ENCODE measurements around the gene WARS2. TPM values are rescaled to one million over a fixed set of nuclear protein-coding genes. Genes with fewer than 3 reads are reported as not detected.

WARS2 gene
- total RNA-seq, 6 experiments from 2014 or later = 4.3 to 8.7 (median 6.2) TPM

DNA sequence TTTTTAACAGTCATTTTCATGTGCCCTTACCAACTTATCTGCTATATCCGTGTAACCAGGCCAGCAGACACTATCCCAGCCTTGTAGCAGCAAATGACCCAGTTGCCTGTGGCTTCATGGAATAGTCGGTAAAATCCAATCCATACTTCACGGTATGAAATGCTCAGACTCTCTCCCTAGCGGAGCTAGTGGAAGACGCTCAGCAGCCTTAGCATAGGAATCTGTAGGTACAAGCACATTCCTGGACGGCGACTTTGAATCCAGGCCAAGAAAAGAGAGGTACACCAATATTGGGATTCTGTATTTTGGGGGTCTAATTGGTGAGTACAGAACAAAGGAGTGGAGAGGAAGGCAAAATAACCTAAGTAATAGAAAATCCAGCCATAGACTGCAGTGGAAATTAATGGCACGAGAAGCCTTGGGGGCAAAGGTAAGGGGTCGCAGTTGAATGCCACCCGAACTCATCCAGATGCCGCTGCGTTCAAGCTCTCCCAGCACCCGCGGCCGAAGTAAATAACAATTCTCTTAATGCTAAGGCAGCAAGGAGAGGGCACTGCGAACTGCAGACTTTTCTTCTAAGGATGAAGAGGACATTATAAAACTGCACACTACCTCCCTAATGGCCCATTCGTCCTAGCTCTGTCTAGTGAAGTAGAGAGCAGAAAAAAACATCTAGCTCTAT is 134.6 kb downstream of the WARS2 start:
- H3K36me3 ChIP-seq = no peaks in the 10 kb centered on the region
- WGBS (ENCODE audit: insufficient coverage, low coverage, low lambda C conversion rate, missing lambda C conversion rate) = 8% methylated on average over 14 of the region's 17 CpGs
- no peak overlapping the region for H3K27ac ChIP-seq
- peaks cover 0 to 19% (median 2%) of the 10 kb centered on the region in 4 donors for H3K4me1 ChIP-seq
- peaks cover 12 to 40% of the 10 kb centered on the region in 2 donors for H3K27me3 ChIP-seq
- no peaks in the 10 kb centered on the region for H3K9me3 ChIP-seq
- ATAC-seq = no peak
- intact Hi-C loops (cut with DNase I) = no loop called here
- TF ChIP-seq, protein P1, sequence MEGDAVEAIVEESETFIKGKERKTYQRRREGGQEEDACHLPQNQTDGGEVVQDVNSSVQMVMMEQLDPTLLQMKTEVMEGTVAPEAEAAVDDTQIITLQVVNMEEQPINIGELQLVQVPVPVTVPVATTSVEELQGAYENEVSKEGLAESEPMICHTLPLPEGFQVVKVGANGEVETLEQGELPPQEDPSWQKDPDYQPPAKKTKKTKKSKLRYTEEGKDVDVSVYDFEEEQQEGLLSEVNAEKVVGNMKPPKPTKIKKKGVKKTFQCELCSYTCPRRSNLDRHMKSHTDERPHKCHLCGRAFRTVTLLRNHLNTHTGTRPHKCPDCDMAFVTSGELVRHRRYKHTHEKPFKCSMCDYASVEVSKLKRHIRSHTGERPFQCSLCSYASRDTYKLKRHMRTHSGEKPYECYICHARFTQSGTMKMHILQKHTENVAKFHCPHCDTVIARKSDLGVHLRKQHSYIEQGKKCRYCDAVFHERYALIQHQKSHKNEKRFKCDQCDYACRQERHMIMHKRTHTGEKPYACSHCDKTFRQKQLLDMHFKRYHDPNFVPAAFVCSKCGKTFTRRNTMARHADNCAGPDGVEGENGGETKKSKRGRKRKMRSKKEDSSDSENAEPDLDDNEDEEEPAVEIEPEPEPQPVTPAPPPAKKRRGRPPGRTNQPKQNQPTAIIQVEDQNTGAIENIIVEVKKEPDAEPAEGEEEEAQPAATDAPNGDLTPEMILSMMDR (IDR thresholded peaks at IDR 0.05) = no peak
- no peak for TF ChIP-seq POLR2A (IDR thresholded peaks at IDR 0.05)
- no peak for DNase-seq
- H3K4me3 ChIP-seq = no peak overlapping the region

DNA sequence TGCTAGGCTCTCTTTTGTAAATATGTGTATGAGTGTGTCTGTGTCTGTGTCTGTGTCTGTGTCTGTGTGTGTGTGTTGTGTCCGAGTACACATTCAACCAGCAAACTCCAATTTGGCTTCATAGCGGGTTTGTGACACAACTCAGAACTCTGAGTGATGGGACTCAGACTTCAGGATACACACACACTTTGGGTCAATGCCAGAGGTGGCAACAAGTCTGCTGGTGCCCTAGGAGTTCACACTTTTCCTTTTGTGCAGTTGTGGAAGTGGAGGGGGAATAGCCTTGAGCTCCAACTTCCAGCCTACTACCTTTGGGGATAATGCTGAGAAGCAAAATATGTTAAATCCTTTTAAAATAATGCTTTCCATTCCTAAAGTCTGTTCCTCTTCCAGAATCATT is 135.7 kb downstream of the WARS2 start:
- H3K27me3 ChIP-seq = peaks cover 12 to 50% of the 10 kb centered on the region in 2 donors
- H3K27ac ChIP-seq = no peak overlapping the region
- no peak for ATAC-seq
- no peaks in the 10 kb centered on the region for H3K36me3 ChIP-seq
- intact Hi-C loops (cut with DNase I) = no loop called here
- H3K4me3 ChIP-seq = no peak overlapping the region
- whole genome bisulfite sequencing (ENCODE audit: insufficient coverage, low coverage, low lambda C conversion rate, missing lambda C conversion rate) = 43% methylated on average over 1 of the region's 2 CpGs
- TF ChIP-seq, protein P1 (IDR thresholded peaks at IDR 0.05) = no peak
- TF ChIP-seq POLR2A (IDR thresholded peaks at IDR 0.05) = no peak
- DNase-seq = no peak
- peaks cover 0 to 27% (median 2%) of the 10 kb centered on the region in 4 donors for H3K4me1 ChIP-seq
- no peaks in the 10 kb centered on the region for H3K9me3 ChIP-seq

DNA sequence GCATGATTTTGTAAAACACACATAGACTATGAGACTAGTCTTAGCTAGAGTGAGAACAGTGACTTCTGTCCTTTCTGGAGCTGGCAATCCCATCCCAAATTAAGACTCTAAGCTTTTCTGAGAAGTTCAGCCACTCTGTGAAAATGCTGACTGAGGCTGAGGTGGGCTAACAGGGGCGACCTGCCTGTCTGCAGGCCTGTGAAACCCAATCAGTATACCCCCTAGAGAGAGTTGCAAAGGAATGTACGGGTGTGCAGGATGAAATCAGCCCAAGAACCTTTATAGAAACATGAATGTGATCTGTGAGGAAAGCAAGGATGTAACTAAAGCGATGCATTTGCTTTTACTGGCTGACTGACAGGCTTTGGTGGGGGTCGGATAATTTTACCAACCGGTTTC is 136.3 kb downstream of the WARS2 start:
- Histone ChIP-seq H3K4me3 (no peak overlapping the region), H3K4me1 (peaks cover 0 to 27% (median 2%) of the 10 kb centered on the region in 4 donors), H3K27me3 (peaks cover 12 to 56% of the 10 kb centered on the region in 2 donors), H3K9me3 (no peaks in the 10 kb centered on the region), H3K27ac (no peak overlapping the region), H3K36me3 (no peaks in the 10 kb centered on the region)
- ATAC-seq = no peak
- TF ChIP-seq POLR2A (IDR thresholded peaks at IDR 0.05) = no peak
- TF ChIP-seq, protein P1 (IDR thresholded peaks at IDR 0.05) = no peak
- 17% methylated on average over 5 of the region's 5 CpGs for WGBS (ENCODE audit: insufficient coverage, low coverage, low lambda C conversion rate, missing lambda C conversion rate)
- no peak for DNase-seq
- intact Hi-C loops (cut with DNase I) = no loop called here

DNA sequence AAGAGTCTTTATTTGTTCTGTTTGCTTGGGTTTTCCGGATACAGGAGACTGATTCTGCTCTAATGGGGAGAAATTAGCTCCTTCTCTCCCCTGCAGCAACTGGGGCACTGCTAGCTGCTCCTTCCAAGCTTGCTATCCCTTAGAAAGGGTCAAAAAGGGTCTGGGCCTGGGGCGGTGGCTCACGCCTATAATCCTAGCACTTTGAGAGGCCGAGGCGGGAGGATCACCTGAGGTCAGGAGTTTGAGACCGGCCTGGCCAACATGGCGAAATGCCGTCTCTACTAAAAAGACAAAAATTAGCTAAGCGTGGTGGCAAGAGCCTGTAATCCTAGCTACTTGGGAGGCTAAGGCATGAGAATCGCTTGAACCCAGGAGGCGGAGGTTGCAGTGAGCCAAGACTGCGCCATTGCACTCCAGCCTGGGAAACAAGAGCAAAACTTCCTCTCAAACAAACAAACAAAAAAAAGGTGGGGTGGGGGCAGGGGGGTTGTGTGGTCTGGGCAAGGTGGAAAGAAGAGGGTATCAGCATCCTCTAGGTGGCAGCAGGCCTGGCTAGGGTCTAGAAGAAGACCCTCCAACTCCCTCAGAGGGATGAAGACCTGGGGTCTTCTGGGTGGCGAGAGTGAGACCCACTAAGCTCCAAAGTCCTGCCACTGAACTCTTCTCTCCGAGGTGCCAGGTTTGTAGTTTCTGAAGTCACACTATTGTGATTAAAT is 136.9 kb downstream of the WARS2 start:
- 37% methylated on average over 11 of the region's 14 CpGs for WGBS (ENCODE audit: insufficient coverage, low coverage, low lambda C conversion rate, missing lambda C conversion rate)
- H3K36me3 ChIP-seq = no peaks in the 10 kb centered on the region
- peaks cover 12 to 62% of the 10 kb centered on the region in 2 donors for H3K27me3 ChIP-seq
- H3K9me3 ChIP-seq = no peaks in the 10 kb centered on the region
- DNase-seq (no peak), ATAC-seq (no peak)
- intact Hi-C loops (cut with DNase I) = no loop called here
- TF ChIP-seq, protein P1 (IDR thresholded peaks at IDR 0.05) = no peak
- TF ChIP-seq POLR2A (IDR thresholded peaks at IDR 0.05) = no peak
- H3K4me1 ChIP-seq = peaks cover 0 to 26% (median 2%) of the 10 kb centered on the region in 4 donors
- no peak overlapping the region for H3K4me3 ChIP-seq
- no peak overlapping the region for H3K27ac ChIP-seq

Data from right lobe of liver (tissue), 6 donors.